Stimulated activated CD4-positive, alpha-beta T cell treated with anti-CD3 and anti-CD28 coated beads, Interleukin-2, amount 100 ng/mL, for 48 hours (primary cell): ENCODE measurements around the gene ADGRG4.
"Not testable (repeated sequence)": the region's sequence is repeated elsewhere in the genome, so short reads cannot be mapped to it uniquely, and the experiment has no call there.

Experiments
- DNase-seq, 2 donors: peaks; one replicate each; pipeline ENCODE4 v3.0.0-alpha.2; 2020

ADGRG4 gene, protein sequence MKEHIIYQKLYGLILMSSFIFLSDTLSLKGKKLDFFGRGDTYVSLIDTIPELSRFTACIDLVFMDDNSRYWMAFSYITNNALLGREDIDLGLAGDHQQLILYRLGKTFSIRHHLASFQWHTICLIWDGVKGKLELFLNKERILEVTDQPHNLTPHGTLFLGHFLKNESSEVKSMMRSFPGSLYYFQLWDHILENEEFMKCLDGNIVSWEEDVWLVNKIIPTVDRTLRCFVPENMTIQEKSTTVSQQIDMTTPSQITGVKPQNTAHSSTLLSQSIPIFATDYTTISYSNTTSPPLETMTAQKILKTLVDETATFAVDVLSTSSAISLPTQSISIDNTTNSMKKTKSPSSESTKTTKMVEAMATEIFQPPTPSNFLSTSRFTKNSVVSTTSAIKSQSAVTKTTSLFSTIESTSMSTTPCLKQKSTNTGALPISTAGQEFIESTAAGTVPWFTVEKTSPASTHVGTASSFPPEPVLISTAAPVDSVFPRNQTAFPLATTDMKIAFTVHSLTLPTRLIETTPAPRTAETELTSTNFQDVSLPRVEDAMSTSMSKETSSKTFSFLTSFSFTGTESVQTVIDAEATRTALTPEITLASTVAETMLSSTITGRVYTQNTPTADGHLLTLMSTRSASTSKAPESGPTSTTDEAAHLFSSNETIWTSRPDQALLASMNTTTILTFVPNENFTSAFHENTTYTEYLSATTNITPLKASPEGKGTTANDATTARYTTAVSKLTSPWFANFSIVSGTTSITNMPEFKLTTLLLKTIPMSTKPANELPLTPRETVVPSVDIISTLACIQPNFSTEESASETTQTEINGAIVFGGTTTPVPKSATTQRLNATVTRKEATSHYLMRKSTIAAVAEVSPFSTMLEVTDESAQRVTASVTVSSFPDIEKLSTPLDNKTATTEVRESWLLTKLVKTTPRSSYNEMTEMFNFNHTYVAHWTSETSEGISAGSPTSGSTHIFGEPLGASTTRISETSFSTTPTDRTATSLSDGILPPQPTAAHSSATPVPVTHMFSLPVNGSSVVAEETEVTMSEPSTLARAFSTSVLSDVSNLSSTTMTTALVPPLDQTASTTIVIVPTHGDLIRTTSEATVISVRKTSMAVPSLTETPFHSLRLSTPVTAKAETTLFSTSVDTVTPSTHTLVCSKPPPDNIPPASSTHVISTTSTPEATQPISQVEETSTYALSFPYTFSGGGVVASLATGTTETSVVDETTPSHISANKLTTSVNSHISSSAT (N-terminal part only)

DNA sequence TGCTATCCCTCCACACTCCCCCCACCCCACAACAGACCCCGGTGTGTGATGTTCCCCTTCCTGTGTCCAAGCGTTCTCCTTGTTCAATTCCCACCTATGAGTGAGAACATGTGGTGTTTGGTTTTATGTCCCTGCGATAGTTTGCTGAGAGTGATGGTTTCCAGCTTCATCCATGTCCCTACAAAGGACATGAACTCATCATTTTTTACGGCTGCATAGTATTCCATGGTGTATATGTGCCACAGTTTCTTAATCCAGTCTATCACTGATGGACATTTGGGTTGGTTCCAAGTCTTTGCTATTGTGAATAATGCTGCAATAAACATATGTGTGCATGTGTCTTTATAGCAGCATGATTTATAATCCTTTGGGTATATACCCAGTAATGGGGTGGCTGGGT, at the start of gene ADGRG4:
Gene ADGRG4 (plus strand): TSS at position 243 of the 400 bp plus-strand sequence. CDS start 7,815 bp downstream, outside the sequence.
- not testable (repeated sequence) for DNase-seq

DNA sequence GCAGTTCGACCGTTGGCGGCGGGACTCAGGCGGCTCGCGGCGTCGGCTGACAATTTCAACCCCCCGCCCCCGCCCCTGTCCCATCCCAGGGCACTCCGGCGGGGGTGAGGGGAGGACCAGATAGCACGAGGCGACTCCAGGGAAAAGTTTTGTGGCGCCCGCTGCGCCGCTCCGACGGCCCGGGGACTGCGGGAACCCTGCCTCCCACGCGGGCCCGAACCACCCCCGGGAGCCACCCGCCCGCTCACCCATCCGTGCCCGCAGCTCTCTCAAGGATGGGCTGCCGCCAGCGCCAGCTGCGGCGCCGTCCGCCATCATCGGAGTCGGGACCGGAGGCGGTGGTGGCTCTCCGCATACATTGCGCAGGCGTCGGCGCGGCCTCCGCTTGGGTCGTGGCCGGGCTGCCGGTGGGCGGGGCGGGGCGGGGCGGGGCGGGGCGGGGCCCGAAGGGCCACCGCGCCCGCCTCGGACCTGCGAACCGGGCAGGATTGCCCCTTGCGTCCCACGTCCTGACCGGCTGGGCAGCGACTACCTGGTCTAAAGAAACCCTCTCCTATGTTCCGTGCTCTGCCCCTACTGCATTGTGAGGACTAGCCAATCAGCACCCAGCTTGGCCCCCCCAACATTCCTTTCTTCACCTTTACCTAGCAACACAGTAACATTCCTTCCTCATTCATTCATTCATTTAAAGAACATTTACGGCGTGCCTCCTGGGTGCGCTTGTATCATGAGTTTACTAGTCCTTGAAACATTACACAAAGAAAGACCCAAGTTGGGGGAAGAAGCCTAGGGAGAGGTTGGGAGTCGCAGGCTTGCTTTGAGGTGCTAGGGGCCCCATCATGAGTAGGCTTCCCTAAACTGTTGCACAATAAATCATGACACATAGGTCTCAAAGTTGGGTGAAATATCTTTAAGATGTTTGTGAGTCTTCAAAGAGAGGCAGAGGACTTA, 49.4 kb upstream of the ADGRG4 start, which contains the start of gene MAP7D3:
Gene MAP7D3 (minus strand): TSS at position 360 of the 951 bp plus-strand sequence. CDS start 42 bp downstream, at position 318.
- DNase-seq: peak; percentile 41 to 53

DNA sequence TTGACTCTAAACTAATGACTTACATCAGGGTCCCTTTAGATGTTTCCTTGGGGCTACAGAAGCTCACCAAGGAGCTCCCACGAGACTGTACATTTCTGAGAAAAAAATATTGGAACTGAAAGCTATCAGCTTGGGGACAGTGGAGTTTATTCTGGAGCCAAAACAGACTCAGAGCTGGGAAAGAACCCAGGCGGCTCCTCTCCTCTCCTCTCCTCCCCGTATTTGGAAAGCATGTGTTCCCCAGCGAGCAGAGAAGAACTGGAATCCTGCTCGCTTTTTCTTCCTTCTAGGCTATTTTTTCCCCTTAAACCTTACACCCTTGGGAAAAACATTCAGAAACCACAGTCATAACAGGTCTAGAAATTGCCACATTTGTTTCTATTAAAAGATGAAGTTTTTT, 45.2 kb upstream of the ADGRG4 start:
- no peak for DNase-seq

DNA sequence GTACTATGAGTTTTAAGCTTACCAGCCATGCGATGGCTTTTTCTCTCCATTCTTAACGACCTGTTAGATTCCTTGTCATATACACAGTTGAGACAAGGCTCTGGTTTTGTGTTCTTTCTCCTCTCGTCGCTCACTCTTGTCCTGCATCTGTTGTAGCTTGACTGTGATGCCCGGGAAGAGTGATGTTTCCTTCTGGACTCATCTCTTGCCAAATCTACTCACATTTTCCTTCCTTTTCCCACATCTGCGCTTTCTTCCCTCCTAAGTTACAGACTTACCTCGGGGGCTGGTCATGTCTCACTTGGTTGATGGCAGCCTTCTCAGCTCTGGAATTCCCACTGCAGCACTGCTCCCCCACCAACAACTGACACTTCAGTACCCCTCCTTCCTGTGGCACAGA, 44.7 kb upstream of the ADGRG4 start:
- DNase-seq: no peak

DNA sequence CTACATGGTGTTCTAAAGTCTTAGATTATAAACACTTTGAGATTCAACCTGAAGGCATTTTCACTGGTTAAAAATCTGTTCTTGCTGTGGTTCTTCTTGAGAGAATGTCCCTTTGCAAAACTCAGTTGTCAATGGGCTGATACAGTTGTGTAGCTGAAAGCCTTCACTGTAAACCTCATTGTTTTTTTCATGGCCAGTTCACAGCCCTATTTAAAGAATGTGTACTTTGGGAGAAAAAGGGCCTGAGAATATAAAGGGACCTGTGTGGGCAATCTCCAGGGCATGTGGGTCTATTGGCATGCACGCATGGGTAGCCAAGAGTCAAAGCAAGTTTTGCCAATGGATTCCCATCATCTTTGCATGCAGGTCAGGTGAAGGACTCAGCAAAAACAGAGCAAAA, 41.8 kb upstream of the ADGRG4 start:
- no peak for DNase-seq

DNA sequence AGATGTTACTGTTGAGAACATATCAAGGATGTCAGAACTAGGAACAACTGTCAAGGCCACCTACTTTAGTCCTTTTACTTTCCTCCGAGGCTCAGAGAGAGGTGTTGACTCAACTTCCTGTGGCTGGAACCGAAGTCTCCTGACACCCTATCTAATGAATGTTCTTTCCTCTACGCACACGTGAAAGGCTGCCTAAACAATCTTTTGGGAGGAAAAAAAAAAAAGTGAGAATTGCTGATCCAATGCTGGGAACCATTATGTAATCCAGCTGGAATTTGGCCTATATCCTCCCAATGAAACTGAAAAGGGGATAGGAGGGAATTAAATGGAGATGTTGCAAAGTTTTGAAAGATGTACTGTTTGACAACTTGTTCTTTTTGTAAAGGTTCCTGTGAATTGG, 41.2 kb upstream of the ADGRG4 start:
- no peak for DNase-seq

DNA sequence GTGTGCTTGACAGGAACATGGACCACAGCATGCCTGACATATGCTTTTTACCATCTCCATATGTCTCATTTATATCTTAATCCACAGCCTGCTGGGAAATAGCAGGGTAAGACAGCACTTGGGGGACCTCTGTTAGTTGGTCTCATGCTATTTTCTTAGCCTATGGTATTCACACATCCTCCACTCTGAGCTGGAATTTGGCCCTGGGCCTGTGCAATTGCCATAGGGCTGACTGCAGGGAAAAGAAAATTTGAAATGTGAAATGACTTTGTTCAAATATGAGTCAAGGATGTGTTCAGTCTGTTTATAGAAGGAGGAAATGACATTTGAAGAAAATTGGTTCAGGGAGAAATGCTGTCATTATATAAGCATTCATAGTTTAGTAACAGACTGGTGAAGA, 40.0 kb upstream of the ADGRG4 start:
- no peak for DNase-seq

DNA sequence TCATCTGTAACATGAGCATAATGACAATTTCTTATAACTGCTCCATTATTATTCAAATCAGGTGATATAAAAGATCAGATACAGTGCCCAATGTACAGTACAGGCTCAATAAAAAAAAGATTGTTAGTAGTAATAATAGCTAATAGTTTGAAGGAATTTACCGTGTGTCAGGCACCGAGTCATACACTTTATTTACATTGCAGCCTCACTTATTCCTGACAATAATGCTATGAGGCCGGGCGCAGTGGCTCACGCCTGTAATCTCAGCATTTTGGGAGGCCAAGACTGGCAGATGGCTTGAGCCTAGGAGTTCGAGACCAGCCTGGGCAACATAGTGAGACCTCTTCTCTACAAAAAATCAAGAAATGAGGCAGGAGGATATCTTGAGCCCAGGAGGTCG, 39.4 kb upstream of the ADGRG4 start:
- no peak for DNase-seq

DNA sequence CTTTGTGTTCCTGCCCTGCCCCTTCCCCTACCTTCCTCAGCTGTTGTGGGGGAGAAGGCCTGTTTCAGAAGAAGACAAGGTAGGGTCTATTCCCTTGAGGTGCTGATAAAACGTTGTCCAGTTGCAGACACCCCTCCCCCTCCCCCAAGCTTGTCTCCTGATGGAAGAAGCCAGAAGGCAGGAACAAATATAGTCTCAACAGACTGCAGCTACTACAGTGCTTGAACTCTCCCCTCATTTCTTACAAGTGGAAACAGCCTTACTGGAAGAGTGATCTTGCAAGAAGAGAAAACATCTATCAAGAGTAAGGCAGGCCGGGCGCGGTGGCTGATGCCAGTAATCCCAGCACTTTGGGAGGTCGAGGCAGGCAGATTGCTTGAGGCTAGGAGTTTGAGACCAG, 38.5 kb upstream of the ADGRG4 start:
- DNase-seq: no peak

DNA sequence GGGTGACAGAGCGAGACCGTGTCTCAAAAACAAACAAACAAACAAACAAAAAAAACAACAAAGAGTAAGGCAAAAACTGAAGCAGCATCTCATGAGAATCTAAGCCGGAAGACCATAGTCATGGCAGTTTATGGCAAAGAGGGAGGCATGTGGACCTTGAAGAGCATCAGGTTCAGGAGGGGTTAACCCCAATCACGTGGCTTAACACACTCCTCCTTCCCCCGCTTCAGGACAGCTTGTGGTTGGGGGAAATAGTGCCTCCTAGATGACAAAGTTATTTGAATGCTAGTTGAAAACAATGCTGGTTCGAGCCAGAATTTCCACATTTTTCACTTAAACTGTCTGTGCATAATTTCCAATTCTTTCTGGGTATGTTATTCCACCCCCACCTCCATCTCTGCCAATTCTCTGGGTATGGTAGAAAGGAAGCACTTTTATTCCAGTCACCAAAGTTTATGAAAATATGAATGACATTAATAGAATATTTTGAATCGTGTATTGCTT, 37.9 kb upstream of the ADGRG4 start:
- no peak for DNase-seq

DNA sequence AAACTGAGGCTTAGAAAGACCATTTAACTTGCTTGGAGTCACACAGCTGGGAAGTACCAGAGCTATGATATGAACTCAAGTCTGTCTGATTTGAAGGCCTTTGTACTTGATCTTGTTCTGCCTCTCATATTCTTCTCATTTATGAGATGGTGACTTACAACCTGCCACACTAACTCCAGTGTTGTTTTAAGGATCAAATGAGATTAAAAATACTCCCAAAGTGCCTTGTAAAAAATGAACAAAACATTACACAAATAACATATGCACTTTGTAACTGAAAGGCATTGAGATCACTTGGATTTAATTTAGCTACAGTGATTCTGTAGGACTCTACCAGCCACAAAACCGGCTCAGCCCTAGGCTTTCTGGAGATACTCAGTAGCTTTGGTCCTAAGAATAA, 33.9 kb upstream of the ADGRG4 start:
- DNase-seq: no peak

DNA sequence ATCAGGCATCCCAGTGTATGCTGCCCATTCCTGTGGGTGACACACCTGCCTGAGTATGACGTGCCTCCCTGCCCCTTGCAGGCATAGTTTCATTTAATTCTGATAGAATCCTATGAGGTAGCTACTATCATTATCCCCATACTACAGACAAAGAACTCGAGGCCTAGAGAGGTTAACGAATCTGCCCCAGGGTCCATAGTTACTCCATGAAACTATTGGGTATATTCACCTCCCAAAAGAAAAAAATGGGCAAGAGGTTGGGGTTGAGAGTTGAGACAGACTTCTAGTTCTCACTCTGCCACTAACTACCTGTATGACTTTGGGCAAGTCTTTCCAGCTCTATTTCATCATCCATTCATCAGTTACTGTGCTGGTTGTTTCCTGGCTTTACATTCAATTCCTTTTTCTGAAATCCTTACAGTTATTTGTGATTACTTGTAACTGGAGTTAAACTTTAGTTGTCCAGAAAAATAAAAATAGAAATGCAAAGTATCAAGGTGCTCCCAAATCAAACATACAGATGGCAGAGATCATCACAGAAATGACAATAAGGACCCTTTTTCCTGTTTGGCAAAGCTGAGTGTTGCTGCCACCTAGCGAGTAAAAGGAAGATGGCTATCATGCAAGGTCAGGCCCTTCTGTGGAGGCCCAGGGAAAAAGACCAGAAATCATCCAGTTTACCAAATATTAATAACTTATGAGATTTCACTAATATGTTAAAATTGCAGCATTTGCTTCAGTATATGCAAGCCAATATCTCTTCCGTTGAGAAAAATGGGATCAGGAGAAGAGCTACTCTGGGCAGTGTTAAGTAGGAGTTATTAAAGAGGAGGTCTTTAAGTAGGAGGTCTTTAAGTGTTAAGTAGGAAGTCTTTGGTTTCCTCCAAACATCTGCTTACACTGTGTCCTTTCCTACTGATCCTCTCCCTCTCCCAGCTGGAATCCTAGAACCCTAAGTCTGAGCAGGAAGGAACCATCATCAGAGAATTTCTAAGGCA, 32.4 kb upstream of the ADGRG4 start:
- DNase-seq: peak; percentile 28 to 44

DNA sequence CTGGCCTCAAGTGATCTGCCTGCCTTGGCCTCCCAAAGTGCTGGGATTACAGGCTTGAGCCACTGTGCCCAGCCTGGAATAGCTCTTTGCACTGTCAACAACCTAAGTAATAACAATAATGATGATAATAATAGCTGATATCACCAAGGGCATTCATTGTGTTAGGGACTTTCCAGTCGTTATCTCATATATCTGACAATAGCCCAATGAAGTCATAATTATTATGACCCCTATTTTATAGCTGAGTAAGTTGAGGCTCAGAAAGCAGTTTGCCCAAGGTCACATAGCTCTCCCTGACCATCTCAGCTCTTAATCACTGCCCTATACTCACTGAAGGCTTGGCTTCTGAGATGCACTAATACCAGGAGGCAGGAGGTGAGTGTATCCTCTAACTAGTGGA, 30.8 kb upstream of the ADGRG4 start:
- no peak for DNase-seq

DNA sequence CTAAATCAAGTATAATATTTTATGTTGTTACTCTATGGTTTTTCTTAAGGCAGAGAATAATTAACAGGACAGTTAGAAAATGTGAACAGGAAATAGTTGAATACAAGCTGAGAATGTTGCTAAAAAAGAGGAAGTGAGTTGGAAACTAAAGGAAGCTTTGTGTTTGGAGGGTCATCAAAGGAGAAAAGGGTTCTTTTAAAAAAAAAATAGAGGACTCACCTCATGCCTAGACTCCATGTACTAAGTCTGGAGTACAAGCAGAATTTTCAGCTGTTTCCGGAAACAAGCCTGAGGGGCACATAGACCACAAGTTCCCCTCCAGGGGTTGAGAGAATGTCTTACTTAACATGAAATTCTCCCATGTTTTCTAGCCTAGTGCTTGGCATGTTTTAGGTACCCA, 29.5 kb upstream of the ADGRG4 start:
- DNase-seq: no peak

DNA sequence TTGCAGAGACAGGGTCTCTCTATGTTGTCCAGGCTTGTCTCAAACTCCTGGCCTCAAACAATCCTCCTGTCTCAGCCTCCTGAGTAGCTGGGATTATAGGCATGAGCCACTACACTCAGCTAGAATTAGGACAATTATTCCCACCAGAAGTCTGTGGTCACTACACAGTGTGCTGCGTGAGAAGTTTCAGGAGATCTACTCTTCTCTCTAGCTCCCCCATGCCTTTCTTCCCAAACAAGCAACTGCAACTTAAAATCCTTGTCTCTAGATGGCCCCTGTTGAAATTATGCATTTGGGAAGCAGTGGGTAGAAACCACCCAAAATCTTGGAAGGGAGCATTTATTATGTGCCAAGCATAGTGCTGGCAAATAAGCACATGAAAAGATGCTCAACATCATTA, 28.4 kb upstream of the ADGRG4 start:
- no peak for DNase-seq

DNA sequence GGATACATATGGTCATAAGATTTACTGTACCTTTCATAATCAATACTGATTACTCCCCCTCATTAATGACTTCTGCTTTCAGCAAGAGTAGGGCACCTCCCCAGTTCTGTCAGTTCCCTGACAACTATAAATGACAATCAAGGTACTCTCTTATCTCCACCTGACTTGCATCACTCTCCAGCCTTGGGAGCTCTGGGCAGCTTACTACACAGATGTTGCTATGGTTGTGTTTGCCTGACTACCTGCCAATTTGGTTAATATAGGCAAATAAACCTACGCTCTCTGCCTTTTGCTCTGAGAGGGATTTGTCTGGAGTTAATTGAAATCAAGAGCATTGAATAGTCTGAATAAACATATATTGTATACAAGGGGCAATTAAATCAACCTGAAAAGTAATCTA, 26.8 kb upstream of the ADGRG4 start:
- DNase-seq: no peak

DNA sequence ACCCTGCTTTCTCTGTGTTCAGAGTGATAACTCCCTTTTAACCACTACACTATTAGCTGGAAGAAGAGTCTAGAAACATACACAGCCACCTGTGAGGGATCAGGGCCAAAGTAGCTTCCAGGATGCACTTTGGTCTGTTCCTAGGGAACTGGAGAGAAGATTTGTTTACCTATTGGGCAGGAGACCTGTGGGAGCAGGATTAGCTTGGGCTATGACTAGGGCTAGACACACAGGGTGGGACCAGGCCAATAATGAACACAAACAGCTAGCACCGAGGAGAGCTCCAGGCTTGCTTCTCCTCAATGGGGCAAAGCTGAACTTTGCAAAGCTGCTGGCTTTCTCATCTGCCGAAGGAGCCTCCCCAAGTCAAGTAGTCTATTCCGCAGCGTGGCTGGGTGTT, 25.2 kb upstream of the ADGRG4 start:
- DNase-seq: no peak

DNA sequence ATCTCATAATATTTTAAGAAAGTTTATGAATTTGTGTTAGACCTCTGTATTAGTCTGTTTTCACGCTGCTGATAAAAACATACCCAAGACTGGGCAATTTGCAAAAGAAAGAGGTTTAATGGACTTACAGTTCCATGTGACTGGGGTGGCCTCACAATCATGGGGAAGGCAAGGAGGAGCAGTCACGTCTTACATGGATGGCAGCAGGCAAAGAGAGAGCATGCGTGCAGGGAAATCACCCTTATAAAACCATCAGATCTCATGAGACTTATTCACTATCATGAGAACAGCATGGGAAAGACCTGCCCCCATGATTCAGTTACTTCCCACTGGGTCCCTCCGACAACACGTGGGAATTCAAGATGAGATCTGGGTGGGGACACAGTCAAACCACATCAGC, 14.4 kb upstream of the ADGRG4 start:
- not testable (repeated sequence) for DNase-seq

DNA sequence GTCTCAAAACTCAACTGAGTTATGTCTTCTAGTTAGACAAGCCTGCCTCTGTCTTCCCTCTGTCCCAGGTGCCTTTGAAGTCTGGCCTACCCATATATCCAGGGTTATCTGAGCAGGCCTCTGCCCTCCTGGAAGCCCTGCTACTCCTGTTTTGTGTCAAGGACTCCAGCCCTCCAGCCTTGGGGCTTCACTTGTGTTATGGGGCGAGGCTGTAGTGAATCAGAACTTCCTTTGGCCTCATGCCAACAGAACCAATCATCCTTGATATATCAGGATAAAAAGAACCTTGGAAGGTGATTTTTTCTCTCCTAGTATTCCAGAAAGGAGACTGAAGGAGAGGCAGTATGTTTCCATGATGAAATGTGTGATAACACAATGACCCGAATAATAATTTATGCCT, 8.9 kb upstream of the ADGRG4 start:
- no peak for DNase-seq

DNA sequence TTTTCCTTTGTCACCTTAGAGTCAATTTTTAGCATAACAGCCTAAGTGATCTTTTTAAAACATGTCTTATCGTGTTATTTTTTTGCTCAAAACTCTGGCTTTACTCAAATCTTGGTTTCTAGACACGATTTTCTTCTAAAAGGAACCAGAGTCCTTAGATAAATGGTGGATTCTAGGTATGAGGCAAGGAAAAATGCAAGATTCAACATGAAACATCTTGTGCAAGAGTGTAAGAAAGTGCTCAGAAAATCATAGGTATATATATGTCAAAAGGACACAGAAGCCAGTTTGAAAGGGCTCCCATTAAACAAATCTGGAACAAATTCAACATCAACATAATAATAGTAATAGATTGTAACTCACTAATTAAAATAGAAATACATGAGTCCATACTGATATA, 8.1 kb upstream of the ADGRG4 start:
- no peak for DNase-seq
